IPS-NIHi7 (cell line): ENCODE data around the gene PTPN1.
"Not testable (repeated sequence)": the region's sequence is repeated elsewhere in the genome, so short reads cannot be mapped to it uniquely, and the experiment has no call there.

Source experiments
- DNase-seq: peaks from one replicate; pipeline ENCODE4 v3.0.0; 2012; ENCODE audit warnings: mixed read lengths; ENCODE audit errors: extremely low spot score

Gene PTPN1

DNA sequence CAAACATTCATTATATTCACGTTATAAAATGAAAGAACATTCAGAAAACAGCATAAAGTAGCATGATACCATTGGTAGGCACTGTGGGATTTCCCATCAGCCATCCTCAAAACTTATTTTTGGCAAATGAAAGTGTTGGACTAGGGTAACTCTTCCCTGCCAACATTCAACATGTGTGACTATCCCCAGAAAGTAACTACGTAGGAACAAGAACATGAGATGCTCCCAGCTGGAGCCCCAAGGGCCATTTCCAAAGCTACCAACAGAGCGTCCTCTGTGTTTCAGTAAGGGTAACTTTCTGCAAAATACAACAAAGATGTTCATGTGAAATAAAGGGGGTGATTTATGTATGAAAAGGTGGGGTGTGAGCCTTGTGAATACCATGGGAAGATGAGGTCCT lies 28.4 kb upstream of the PTPN1 start:
- DNase-seq: no peak

DNA sequence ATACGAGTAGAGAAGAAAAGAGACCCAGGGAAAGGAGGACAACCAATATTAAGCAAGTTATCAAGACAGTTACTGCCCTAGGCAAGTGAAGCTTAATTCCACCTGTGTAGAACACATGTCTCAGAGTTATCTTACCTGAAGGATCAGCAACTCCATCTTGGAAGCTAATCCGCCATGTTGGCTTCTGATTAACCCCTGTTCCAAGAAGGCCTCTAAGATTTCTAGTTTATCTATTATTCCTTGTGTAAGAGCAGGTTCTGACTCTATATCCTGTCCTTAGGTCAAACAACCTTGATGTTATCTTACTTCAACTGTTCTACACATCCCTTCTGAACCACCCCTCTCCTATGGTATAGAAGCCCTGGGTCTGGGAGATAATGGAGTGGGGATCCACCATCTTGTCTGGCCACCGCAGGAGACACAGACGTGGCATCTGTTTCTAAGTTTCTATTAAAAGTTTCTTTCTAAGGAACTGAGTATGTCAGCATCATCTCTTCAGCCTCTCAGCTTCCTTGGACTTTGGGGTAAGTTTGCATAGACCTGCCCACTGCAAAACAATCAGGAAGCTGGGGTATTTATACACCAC lies 27.7 kb upstream of the PTPN1 start:
- DNase-seq: no peak

DNA sequence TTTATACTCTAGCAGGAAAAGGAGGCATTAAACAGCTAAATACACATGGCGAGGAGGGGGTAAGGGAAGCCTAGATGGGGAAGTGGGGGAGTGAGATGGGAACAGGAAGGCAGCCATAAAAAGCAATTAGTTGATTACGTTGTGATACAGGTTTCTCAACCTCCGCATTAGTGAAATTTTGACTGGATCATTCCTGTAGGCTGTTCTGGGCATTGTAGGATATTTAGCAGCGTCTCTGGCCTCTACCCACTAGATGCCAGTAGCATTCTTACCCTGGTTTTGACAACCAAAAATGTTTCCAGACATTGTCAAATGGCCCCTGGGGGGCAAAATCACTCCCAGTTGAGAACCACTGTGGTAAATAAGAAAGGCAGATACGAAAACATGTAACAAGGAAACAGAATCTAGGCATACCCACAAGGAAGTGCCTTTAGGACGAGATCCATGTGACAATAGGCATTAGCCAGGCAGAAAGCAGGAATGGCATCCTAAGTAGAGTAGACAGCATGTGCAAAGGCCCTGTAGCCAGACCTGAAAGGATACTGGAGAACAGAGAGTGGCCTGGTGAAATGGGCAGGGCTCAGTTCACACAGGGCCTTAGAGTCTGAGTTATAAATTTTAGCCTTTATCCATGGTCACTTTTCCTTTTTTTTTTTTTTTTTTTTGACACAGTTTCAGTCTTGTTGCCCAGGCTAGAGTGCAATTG lies 25.8 kb upstream of the PTPN1 start:
- DNase-seq: no peak

DNA sequence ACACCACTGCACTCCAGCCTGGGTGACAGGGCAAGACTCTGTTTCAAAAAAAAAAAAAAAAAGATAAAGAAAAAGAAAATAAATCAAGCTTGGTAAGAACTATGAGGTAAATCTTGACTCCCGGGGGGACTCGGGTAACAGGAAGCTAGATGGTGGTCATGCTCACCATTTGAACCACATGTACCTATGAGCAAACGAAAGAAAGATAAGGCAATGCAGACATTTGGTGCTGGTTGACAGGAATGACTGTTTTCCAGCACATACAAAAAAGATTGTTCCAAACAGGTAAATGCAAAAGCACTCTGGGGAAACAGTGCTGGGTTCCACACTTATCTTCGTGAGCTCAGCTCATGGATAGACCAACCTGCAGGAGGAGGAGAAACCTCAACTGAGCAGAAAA lies 22.8 kb upstream of the PTPN1 start:
- no peak for DNase-seq

DNA sequence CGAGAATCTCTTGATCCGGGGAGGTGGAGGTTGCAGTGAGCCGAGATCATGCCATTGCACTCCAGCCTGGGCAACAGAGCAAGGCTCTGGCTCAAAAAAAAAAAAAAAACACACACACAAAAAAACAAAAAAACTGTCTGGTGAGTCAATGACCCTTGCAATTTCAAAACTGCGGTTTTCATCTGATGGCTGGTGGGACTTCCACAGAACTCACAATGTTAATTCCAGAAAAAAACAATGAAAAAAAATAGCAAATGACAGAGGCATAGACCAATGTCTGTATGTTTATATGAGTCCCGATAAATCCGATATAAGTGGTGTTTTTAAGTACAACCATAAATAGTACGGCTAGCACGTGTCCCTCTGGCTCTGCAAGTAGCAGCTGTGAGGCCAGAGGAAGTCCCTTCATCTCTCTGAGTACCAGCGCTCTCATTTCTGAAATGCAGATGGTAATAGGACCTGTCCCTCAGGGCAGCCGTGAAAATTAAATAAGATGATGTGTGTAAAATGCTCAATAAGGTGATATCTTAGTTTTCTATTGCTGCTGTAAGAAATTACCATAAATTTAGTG lies 21.9 kb upstream of the PTPN1 start:
- DNase-seq: no peak

DNA sequence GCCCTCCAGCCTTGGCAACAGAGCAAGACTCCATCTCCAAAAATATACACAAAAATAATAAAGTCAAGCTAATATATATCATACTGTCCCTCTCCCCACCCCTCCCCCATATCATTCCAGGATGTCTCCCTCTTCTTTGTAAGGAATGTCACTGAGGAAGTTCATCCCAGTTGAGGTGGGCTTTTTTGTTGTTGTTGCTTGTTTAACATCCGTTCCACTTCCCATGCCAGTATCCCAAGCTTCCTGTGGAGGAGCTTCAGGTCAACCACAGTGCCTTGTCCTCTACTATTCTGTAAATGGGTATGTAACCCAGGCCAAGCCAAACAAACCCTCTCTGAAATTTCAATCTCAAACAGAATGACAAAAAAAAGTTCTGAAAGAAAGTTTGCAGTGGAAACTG lies 19.0 kb upstream of the PTPN1 start:
- no peak for DNase-seq

DNA sequence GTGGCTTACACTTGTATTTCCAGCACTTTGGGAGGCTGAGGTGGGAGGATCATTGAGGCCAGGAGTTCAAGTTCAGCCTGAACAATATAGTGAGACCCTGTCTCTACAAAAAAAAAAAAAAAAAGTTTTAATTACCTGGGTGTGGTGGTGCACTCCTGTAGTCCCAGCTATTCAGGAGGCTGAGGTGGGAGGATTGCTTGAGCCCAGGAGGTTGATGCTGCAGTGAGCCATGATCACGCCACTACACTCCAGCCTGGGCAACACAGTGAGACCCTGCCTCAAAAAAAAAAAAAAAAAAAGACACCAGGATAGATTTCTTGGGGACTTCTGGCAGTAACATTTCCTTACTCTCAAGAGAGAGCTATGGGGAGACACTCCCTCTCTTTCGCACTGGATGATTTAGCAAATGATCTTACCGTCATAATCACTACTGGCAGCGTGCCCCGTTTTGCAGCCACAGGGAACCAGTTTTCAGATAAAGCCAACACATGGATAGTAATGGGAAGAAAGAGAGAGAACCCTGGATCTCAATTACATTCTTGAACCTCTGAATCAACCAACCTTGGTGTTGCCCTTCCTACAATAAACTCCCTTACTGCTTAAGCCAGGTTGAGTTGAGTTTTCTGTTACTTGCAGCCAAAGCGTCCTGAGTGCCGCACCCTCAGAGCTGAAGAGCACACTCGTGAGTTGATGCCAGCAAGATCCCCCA lies 18.1 kb upstream of the PTPN1 start:
- no peak for DNase-seq

DNA sequence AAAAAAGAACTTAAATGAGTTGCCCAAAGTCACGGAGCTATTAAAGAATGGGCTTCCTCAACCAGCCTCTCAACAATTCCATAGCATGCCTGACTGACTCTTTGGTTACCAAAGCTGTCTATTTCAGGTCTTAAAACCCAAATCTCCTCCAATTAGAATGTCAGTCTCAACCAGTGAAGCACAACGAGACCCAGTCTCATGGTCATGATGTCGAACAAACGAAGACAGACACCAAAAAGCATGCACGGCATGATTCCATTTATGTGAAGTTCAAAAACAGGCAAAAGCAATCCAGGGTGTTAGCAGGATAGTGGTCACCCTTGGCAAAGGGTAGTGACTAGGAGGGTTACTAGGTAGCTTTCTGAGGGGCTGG lies 16.3 kb upstream of the PTPN1 start:
- no peak for DNase-seq

DNA sequence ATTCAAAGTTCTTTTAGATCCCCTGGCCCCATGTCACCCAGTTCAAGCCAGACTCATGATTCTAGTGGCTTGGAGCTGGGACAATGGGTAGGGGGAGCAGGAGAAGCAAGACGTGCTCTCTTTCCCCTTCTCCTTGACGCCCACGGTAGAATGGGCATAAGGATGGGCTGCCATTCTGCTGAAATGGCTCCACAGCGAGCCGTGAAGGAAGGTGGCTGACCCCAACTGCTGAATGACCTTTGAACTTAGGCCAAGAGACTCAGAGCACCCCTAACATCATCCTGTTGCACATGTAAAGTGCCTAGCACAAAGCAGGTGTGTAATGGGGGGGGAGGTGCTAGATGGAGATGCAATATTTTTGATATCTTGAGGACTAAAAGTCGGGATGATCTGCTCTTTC lies 15.8 kb upstream of the PTPN1 start:
- DNase-seq: no peak

DNA sequence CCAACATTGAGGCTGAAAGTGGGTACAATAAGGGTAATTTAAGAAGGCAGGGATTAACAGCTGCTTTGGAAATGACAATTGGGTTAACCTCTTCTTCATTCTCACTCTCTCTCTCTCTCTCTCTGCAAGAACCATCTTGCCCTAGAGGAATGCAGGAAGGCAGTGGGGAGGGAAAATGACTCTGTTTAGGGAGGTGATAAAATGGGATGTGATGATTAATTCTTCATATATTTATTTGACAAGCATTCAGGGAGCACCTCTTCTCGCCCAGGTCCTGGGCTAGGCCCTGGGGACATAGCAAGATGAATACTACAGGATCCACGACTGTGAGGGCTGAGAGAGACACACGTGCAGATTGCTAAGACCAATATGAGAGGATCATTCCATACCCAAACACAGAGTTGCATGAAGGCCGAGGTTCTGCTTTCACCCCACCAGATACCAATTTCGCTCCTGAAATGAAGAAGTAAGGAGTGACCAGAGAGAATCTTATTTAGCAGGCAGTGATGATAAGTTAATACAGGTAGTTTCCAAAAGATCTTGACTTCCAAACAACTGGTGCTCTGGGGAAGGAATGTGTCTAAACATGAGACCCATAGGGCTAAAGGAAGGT lies 13.3 kb upstream of the PTPN1 start:
- no peak for DNase-seq

DNA sequence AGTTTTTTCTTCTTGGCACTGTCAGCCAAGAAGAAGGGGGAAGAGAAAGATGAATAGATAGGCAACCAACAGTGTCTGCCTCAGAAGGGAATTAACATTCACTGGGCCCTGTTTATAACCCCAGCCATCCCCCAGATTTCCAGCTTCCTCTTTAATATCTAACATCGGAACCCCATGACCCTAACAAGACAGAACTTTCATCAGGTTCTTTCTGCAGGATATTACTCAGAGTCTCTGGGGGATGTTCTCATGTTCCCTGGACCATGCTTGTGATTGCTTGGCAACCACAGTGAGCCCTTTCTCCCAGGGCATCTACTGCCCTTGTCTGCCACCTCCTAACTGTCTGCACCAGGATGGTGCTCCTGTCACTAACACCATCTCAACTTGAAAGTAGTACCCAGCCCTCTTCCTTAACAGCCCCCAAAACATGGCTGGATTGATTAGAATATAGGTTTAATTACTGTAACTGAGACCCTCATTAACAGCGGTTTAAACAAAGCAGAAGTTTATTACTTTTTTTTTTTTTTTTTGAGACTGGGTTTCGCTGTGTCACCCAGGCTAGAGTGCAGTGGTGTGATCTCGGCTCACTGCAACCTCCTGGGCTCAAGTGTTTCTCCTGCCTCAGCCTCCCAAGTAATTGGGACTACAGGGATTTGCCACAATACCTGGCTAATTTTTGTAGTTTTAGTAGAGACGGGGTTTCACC lies 12.0 kb upstream of the PTPN1 start:
- no peak for DNase-seq

DNA sequence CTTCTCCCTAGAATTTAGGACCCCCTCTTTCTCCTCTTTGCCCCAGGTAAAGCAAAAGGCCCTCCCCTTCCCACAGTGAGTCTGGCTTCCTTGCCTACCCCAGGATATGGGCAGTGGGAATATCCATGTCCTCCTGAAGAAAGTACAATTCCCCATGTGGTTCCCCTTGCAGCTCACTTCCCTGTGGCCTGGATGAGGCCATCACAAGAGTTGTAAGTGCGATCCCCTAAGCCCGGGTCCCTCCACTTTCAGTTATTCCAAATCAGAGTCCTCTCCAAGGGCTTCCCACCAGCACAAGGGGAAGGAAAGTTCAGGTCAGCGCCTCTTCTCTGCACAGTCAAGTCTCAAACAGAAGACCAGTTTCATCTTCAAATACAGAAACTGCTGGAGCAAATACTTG lies 10.2 kb upstream of the PTPN1 start:
- no peak for DNase-seq

DNA sequence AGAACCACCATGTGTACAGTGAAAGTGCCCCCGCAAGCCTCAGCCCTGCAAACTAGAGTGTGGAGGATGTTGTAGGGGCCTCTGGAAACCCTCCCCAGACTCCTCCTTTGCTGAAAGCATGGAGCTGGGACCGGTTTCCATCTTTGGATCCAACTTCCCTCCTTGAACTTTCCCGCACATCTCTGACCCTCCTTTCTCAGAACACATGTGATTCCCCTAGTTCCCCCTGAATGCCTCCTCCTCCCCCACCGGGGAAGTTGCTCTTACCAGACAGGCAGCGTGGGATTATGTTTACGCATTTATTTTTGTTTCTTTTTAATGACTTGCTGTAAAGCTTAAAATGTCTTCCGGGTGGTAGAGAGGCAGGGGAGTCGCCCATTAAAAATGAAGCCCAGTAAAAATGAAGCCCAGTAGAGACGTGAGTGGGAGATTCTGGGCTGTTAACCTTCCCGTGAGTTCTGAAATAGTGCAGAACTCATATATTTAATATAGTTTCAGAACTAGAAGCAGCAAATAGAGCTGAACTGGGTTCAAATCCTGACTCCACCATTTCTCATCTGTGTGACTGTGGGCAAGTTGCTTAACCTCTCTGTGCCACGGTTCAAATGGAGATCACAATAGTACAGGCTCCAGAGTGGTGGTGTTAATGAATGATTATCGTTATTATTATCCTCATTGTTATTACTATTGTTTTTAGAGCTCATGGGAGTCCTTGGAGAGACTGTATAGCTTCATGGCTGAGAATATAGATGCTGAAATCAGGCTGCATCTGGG lies 8.0 kb upstream of the PTPN1 start:
- no peak for DNase-seq

DNA sequence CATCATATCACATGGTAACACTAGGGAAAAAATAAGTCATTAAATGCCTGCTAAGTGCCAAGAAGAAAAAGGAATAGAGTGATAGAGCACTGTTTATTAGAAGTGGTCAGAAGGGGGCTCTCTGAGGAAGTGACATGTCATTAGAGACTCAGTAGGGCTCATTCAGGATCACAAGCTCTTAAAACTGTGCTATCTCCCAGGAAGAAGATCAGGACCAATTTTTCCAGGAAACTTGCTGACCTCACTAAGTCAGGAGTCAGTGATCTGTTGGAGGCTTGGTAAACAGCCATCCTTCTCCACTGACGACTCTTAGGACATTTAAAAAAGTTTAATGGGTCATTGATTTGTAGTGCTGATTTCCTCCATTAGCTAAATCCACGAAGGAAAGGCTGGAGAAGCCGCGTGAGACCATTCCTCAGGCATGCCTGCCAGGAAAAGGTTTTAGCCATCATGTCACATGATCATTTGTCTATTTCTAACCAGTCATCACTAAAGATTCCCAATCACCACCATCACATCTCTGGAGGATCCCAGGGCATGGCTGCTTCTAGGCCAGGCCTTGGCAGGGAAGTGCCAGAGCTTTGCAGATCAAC lies 5.9 kb upstream of the PTPN1 start:
- DNase-seq: no peak

DNA sequence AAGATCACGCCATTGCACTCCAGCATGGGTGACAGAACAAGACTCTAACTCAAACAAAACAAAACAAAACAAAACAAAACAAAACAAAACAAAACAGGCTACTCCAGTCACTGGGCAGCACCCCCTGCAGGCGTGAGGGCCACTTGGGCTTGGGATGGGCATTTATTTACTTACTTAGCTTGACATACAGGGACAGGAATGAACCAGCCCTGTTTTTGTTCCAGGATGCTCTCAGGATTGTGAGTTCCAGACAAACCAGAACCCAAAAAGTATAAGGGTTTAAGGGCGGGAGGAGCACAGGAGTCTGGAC lies 4.0 kb upstream of the PTPN1 start:
- DNase-seq: no peak

DNA sequence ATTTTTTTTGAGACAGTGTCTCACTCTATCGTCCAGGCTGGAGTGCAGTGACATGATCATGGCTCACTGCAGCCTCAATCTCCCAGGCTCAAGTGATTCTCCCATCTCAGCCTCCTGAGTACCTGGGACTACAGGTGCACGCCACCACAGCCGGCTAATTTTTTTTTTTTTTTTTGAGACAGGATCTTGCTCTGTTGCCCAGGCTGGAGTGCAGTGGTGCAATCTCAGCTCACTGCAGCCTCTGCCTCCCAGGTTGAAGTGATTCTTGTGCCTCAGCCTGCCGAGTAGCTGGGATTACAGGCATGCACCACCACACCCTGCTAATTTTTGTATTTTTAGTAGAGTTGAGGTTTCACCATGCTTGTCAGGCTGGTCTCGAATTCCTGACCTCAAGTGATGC lies 2.4 kb upstream of the PTPN1 start:
- not testable (repeated sequence) for DNase-seq

DNA sequence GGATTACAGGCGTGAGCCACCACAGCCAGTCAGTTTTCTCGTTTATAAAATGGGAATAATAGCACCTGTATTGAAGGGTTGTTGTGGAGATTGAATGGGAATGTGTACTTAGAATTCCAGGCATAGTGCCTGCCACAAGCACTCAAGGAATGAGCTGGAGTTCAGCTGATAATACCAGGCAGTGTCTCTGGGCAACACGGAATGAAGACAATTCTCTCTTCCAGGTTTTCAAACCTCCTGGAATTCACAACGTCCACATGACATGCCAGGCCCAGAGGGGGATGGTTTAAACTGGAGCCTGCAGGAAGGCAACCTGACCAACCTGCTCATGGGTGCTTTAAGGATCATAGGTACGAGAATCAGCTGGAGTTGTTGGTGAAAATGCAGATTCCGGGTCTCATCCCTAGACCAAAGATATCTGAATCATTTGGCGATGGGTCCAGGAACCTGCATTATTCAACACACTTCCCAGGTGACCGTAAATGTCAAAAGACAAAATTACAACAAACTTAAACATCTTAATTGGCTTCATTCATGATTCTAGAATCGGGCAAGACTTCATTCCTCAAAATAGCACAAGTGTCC lies 1.9 kb upstream of the PTPN1 start:
- DNase-seq: no peak

DNA sequence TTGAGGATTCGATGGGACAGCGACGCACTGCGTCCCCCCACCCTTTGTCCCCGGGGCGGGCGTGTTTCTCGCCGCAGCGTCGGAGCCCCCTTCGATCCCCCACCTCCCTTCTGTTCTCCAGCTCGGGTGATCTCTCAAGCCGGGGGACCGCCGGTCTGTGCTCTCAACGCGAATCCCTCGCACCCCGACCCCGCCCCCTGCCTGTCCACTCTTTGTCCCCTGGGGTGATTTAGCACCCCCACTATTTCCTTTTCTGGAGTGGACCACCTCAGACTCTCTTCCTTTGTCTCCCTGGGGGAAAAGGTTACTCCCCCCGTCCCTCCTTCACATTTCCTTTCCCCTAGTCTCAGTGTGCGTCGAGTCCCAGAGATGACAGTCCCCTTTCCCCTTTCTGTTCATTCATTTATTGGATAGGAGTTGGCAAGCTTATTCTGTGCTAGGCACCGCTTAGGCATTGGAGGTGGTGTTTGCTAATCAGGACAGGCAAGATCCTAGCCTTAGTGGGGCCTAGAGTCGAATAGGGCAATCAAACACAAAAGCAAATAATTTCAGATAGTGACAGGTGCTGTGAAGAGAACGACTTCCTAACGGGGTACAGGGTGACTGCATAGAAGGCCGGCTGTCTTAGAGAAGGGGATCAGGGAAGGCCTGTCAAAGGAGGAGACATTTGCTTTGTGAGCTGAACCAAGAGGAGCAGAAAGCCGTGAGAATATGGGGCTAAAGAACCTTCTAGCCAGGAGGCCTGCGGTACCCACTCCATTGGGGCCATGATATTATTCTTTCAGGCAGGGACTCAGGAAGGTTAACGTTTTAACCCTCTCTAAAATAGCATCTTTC lies 741 bp downstream of the PTPN1 start:
- DNase-seq: no peak

DNA sequence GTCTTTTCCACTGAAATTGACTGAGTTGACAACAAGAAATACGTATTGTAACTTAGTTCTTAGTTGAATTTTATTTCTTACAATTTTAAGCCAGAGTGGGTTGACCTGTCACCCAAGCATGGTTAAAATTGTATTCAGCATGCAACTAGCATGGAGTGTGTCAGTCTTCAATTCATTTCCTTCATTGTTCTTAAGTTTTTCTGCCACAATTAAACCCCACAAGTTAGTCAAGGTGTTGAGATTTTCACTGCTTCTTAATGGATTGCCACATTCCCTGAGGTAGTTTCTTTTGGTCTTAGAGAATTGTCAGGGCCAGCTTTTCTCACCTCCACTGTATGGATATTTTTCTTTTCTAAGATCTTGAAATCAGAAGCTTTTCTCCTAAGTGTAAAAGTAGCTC lies 2.1 kb downstream of the PTPN1 start:
- no peak for DNase-seq
